ENCODE data around the gene IQGAP2.
"Not testable (repeated sequence)": the region's sequence is repeated elsewhere in the genome, so short reads cannot be mapped to it uniquely, and the experiment has no call there.

The IQGAP2 gene, protein sequence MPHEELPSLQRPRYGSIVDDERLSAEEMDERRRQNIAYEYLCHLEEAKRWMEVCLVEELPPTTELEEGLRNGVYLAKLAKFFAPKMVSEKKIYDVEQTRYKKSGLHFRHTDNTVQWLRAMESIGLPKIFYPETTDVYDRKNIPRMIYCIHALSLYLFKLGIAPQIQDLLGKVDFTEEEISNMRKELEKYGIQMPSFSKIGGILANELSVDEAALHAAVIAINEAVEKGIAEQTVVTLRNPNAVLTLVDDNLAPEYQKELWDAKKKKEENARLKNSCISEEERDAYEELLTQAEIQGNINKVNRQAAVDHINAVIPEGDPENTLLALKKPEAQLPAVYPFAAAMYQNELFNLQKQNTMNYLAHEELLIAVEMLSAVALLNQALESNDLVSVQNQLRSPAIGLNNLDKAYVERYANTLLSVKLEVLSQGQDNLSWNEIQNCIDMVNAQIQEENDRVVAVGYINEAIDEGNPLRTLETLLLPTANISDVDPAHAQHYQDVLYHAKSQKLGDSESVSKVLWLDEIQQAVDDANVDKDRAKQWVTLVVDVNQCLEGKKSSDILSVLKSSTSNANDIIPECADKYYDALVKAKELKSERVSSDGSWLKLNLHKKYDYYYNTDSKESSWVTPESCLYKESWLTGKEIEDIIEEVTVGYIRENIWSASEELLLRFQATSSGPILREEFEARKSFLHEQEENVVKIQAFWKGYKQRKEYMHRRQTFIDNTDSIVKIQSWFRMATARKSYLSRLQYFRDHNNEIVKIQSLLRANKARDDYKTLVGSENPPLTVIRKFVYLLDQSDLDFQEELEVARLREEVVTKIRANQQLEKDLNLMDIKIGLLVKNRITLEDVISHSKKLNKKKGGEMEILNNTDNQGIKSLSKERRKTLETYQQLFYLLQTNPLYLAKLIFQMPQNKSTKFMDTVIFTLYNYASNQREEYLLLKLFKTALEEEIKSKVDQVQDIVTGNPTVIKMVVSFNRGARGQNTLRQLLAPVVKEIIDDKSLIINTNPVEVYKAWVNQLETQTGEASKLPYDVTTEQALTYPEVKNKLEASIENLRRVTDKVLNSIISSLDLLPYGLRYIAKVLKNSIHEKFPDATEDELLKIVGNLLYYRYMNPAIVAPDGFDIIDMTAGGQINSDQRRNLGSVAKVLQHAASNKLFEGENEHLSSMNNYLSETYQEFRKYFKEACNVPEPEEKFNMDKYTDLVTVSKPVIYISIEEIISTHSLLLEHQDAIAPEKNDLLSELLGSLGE (N-terminal part only)

DNA sequence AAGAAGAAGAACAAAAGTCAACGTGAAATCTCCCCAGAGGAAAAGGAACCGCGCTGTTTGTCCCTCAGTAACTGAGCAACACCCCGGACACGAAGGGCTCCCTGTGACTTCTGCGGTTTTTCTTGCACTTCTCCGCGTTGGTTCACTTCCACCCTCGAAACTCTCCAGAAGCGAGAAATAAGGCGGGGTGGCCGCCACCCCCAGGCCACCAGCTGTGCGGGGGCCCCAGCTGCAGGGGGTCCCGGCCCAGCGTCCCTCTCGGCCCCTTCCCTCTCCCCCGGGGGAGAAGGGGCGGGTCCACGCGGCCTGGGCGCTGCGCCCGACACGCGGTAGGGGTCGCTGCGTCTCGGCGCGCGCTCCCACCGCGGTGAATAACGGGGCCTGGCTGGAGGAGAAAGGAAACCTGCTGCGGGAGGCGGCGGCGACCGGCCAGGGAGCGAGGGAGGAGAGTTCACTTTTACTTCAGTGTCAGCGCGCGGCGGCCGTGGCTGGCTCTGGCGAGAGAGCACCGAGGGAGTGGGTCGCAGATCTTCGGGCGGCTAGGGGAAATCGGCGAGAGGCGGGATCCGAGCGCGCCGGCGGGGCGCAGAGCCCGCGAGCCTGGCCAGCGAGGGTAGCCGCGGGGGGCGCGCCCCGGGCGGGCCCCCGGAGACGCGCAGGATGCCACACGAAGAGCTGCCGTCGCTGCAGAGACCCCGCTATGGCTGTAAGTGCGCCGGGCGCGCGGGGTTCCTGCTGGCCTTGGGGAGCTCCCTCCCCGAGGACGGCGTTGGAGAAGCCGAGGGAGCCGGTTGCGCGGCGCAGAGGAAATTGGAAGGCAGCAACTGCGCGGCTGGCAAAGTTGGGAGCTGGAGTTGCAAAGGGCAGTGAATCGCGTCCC lies at the start of gene IQGAP2:
TSS of gene IQGAP2 (plus strand) at position 400 of the 880 bp plus-strand sequence. CDS start at position 661, 261 bp downstream.
- peak; percentile 86 for DNase-seq

DNA sequence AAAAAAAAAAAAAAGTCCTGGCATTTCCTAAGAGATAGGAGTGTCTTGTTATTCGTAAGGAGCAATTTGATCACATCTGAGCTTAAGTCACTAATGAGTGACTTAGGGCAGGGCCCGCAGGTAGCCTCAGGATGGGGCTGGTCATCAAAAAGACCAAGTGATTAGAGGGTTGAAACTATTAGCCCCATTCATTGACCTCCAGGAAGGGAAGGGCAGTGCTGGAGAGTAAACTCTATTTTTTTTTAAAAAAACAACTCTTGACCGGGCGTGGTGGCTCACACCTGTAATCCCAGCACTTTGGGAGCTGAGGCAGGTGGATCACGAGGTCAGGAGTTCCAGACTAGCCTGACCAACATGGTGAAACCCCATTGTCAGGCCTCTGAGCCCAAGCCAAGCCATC lies 46.2 kb upstream of the IQGAP2 start:
- no peak for DNase-seq

DNA sequence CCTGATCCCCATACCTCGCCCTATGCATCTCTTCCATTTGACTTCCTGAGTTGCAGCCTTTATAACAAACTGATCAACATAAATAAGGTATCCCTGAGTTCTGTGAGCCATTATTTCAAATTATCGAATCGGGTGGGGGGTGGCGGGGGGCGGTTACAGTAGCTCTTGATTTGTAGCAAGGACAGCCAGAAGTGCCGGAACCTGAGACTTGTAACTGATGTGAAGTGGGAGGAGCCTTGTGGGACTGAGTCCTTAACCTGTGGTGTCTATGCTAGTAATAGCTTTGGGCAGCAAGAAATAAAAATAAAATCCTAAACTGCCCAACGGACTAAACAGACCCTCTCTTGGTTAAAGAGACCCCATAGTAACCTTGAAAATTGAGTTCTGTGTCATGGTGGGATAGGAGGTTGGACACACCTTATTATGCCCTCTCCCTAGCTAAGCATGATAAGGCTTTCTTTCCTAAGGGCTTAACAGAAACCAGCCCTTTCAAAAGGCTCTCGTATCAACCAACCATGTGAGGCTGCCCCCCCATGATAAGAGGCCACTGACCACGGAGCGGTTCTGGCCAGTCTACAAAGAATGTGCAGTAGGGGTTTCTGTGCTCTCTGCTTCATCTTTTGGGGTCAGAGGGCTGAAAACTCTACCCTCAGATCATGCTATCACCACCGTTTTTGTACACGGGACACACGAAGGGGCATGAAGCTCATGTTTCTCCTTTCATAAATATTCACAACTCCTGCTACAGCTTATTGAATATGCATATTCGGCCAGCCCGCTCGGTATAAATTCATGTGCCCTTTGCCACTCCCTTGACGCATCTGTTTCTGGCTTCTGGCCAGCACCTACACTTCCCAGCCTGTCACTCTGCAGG lies 39.5 kb upstream of the IQGAP2 start:
- no peak for DNase-seq

DNA sequence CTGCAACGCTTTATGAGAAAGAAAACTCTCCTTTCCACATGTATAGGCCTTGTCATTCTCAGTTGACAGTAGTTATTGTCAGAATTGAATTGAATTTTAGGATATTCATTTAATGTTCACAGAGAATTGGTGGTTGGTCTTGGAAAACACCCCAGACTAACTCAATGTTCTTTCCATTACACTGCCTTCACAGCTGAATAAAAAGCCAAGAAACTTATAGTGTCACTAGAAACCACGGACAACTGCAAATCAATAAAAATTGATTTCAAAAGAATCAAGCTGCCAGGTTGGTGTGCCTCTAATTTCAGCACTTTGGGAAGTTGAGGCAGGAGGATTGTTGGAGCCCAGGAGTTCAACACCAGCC lies 38.9 kb upstream of the IQGAP2 start:
- no peak for DNase-seq

DNA sequence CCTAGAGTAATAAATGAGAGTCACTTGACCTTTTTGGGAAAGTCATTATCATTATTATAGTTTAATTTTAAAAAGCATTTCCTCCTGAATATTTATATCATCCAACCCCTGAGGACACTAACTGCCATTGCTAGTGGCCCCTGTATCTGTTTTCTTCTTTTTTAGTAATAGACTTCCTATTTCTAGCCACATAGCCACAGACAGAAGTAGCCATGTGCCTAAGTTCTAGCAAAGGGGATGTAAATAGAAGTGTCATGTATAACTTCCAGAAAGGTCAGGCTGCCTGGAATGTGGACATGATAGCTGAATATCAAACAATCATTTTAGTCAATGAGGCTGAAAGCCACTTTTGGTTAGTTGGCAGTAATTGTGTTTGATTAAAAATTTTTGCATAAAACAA lies 37.5 kb upstream of the IQGAP2 start:
- no peak for DNase-seq

DNA sequence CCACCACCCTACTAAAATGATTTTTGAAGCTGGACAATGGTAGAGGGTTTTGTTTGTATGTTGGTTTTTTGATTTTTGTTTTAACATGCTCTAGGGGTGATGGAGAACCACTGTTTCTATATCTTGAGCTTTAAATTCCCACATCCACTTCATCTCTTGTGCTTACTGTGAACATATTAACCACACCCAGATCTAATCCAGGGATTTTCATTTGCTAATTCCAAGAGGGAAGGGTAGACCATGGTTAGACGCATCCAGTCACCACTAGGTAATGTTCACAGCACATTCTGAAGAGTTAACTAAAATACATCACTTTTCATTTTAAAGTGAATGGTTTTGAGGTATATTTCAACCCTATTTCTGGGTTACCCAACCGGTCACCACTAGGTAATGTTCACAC lies 36.5 kb upstream of the IQGAP2 start:
- DNase-seq: no peak

DNA sequence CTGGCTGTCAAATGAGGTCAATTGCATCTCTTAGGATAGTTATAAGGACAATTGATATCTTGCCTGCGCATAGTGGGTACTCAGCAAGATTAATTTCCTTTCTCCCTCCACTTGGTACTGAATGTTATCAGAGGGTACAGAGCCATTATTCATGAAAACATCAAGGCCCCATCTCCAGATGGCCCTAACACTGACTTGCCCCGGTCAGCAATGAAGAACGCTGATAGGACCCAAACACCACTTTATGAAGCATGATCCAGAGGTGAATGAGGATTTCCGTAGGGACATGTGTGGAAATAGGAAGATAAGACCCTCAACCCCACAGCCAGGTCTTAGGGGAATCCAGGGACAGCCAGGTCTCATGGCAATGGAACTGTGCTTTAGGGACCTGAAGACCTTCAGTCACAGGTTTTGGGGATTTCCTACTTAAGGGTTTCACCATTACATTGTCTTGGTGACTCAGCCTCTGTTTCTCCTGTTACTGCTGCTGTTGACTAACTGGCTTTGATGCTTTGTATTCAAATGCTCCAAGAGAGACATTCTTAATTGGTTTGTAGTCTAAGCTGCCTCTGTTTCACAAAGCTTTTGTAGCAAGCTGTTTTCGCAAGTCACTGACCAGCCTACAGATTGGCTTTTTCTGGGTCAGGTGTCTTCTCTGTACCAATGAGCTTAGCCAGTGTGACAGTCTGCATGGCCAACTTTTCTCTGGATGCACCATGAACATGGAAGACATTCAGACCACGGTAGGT lies 35.3 kb upstream of the IQGAP2 start:
- peak; percentile 54 for DNase-seq

DNA sequence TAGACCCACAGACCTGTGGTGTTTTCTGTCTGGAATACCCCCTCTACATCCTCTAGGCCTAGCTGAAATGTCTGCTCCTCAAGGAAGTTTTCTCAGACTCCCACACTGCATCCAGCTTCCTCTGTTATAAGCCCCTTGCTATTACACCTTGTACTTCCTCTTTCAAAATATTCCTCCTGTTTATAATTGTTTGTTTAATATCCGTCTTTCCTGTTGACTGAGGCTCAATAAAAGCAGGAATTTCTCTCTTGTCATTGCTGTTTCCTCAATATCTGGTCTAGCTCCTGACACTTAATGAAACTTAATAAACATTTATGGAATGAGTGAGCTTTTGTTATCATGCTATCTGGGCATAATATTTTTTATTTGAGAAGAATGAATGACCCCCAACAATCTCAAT lies 34.1 kb upstream of the IQGAP2 start:
- DNase-seq: no peak

DNA sequence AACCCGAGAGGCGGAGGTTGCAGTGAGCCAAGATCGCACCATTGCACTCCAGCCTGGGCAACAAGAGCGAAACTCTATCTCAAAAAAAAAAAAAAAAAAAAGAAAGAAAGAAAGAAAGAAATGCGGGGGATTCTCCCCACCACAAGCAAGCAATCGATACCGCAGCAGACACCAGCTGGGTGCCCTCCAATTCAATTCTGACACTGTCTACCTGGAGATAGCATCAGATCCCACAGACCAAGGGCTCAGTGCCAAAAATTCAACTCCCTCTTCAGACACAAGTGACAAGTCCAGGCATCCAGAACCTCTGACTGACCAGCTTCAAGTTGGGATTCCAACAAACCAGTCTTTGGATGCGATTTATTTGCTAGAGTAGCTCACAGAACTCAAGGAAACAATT lies 33.4 kb upstream of the IQGAP2 start:
- not testable (repeated sequence) for DNase-seq

DNA sequence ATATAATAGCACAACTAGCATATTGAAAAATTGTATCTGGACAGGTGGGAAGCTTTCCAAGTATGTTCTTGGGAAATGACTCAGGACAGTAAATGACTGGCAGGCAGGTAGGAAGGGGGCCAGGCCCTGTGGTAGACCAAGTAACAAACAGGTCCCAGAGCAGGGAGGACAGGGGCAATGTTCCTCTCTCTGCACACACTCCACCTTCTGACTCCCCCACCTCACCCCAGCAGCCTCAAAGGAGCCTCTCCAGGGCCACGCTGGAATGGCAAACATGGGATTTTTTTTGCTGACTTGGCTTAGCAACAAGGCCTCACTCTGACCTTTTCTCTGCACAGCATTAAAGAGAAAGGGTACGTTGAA lies 31.1 kb upstream of the IQGAP2 start:
- DNase-seq: no peak

DNA sequence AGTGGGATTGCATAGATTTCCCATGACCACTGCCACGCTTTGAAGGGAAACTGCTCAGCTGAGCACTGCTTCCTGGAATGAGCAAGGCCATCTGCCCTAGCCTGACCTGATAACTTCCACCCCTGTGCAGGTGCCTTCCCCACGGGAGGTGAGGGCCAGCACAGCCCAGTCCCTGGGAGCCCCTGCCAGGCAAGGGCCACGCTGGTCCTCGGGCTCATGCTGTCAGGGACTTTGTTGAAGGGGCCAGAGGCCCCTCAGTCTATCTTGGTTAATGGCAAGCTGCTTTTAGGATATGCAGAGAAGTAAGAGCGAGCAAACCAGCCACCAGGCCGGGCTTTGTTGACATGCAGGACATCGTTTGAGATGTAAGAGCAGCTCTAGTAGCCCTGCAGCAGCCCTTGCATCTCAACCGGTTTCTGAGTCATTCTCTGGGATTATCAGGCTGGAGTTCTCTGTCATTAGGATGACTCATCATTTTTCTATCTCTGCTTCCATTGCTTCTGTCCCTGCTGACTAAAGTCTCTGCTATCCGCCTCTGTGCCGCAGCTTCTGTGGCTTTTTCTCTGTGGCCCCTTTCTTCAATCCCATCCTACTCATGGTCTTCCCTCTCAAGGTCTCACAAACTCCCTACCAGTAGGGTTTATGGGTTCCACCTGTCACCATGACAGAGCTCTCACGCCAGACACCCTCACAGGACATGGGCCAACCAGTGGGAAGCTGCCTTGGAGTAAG lies 30.6 kb upstream of the IQGAP2 start:
- DNase-seq: no peak

DNA sequence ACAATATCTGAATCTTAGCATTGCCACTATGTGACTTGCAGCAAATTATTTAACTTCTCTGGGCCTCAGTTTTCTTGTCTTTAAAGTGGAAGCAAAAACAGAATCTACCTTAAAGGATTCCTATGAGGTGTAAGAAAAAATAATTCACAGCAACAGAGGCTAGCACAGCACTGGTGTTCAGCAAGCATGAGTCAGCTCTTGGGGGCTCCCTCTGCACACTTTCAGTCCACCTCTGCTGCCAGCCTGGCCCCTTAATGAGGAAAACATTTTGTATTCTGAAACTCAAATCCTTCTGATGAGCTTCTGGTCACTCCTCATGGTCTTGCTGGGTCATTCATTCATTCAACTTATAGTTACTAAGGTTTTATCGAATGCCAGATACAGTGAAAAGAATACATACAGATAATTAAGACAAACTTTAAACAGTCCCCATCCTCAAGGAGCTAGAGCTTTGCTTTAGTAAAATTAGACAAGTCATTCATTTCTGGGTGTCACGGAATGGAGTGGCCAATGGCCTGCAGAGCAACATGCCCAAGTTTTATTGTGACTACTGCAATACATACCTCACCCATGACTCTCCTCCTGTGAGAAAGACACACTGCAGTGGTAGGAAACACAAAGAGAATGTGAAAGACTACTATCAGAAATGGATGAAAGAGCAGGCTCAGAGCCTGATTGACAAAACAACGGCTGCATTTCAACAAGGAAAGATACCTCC lies 26.8 kb upstream of the IQGAP2 start:
- no peak for DNase-seq

DNA sequence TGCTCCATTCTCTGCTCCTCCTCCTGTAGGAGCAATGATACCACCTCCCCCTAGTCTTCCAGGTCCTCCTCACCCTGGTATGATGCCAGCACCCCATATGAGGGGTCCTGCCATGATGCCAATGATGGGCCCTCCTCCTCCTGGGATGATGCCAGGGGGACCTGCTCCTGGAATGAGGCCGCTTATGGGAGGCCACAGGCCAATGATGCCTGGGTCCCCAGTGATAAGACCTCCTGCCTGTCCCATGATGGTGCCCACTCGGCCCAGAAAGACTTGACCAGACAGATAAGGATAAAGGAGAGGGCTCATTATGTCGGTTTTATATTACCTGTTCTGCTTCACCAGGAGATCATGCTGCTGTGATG lies 26.2 kb upstream of the IQGAP2 start:
- no peak for DNase-seq

DNA sequence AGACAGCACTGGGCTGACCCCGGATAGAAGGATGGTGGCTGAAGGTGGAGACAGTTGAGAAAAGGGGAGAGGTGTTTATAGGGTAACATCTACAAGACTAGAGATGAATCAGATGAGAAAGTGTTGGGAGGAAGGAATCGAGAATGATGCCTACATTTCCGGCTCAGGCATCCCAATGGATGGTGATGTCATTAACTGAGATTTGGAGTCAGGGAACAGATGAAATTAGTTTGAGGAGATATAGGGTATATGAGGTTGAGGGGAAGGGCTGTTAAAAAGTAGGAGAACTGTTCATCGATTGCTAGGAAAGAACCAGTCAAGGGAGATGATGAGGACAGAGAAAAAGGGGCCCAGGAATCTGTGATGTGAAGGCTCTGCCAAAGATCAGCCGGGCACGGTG lies 24.7 kb upstream of the IQGAP2 start:
- DNase-seq: no peak

DNA sequence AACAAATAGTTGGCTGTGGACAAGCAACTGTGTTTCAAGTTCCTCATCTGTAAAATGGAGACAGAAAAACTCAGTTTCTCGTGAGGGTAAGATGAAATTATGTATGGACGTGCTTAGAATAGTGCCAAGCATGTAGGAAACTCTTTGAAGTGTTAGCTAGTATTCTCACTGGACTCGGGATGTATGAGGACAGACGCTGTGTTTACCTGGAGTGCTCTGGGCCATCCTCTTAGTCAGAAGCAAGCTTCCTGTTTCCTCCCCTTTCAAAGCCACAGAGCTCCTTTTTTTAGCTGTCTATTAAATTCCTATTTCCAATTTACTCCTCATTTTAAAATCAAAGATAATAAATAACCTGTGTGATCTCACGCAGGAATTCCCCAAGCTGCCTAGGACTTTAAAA lies 23.8 kb upstream of the IQGAP2 start:
- DNase-seq: no peak

DNA sequence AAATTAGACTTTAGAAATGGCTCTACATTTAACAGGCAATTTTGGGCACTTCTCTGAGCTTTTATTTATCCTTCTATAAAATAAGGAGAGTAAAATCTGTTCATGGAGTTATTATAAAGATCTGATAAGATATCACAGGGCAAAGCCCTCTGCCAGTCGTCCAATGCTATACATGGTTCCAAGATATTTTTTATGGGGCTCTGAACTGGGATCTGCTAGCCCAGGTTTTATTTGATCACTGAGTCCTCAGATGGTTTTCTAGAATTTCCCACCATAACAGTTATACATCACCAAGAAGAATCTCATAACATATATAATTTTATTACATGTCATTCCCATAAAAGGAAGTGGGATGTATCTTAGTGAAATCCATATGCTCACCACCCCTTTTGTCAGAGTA lies 23.2 kb upstream of the IQGAP2 start:
- DNase-seq: no peak

DNA sequence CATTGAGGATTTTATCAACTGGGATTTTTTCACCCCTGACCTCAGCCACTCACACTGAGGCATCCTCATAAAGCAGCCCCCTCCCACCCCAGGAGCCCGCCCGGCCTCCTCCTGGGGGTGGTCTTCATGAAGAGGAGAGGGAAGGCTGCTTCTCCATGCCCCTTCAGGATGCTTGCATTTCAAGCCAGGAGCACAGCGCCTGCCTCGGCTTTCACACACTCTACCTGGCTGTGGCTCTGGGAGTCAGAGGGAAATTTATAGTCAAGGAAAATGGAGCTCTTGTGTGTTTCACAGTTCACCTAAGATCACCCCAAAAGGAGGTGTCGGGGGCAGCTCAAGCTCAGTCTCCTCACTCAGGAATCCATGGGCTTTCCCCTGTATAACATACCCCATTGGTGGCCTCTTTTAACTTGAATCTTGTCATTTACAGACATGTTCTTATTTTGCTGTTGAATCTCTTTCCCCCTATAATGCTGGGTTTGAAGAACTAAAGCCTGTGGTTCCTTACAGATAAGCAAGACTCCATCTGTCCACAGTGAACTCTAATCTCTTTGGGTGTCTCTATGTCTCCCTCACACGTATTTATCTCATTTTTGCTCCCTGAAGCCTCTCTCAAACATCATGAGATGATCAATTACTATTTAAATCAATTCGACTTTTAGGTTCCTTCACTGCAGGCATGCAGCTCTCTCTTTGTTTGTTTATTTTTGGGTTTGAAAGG lies 22.6 kb upstream of the IQGAP2 start:
- DNase-seq: no peak

DNA sequence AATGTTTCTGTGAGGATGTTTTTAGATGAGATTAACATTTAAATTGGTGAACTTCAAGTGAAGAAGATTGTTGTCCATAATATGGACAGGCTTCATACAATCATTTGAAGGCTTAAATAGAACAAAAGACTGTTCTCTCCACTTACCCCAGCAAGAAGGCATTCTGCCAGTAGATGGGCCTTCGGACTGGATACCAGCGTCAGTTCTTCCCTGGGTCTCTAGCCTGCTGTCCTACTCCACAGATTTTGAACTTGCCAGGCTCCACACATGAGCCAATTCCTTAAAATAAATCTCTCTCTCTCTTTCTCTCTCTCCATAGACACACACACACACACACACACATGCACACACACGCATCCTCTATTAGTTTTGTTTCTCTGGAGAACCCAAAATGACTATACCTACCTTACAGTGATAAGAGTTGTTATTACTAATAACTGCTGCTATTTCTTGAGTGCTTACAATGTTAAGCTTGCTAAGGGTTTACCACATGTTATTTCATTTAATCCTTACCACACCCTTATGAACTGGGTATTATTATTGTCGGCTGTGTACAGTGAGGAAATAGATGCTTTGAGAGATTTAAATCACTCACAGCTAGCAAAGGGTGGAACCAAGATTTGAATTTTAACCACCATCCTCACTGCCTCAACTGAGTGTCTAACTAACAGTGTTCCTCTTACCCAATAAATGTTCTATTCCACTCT lies 19.8 kb upstream of the IQGAP2 start:
- DNase-seq: no peak

Data from activated CD4-positive, alpha-beta T cell treated with anti-CD3 and anti-CD28 coated beads, Interleukin-2, Interleukin-6, amounts not matched to agents 100 ng/mL and 50 ng/mL, durations not matched to agents 16 hours and 8 hours (primary cell).